NCI-H1092 treated with DMSO at 0.1 percent for 48 hours (cell line): ENCODE measurements around the gene SALL1.

ENCODE experiments used
- DNase-seq: peaks from one replicate; lab custom pipeline; 2025; lab: John Stamatoyannopoulos, UW

The SALL1 gene

DNA sequence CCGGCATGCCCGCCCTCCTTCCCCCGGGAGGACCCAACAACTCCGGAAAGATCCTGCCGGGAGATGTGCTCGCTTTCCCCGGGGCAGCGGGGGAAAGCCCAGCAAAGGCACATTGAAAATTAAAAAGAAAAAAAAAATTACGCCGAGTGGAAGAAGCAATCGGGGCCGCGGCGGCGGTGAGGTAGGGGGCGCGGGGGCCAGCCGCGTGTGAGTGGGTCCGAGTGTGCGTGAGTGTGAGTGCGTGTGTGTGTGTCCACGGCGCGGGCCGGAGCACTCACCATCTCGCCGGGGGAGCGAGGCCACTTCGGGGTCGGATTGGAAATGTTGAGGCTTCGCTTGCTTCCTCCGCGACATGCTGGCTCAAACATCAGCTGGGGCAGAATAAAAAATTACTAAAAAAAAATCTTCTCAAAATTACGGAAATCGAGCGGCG lies at the start of gene SALL1:
Gene SALL1 (minus strand): TSS at position 383 of the 433 bp plus-strand sequence. CDS start 29 bp downstream, at position 354.
- DNase-seq, result no peak

DNA sequence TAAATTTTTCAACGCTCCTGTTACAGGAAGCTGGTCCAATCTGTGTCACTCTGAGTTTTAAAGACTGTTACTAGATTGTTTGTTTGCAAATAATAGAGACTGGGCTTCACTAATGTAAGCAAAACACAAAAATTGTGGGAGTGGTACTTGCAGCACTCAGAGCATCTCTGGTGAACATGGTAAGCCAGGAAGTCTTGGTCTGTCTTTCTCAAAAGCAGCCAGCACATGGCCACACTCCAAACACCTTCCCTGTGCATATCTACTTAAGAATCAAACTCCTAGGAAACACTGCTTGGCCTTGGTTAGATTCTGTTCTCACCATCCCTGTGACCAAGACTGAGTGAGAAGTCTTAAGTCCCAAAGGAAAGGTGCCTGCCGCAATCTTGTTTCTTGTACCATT lies 49.7 kb upstream of the SALL1 start:
- no peak for DNase-seq

DNA sequence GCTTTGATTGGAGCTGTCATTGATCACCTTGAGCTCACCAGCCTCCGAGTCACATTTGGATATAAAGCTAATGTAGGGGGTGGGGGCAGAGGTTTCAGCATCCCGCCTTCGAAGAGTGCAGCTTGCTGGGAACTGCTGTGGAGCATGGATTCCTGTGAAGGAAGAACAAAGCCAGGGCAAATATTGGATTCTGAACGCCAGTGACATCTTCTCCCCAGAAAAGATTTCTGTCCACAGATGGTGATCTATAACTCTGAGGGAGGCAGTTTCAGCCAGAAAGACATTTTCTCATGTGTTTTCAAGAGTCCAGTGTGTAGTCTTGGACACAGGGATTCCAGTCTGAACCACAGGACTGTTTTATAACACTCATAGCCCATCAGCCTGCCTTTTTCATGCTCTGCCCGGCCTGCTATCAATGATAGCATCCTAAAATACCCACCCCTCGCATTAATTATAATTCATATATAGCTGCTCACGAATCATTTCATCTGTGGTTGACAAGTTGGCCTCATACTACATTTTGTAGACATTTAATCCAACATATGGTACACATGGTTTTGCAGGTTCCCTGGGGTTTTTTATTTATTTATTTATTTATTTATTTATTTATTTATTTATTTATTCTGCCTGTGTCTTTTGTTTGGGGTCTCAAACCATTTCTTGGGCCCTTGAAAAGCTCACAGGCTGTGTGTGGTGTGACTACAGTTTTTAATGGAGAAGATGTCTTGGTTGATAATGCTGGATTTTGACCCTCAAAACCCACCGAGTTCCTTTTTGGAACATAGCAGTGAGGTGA lies 47.1 kb upstream of the SALL1 start:
- DNase-seq, result no peak

DNA sequence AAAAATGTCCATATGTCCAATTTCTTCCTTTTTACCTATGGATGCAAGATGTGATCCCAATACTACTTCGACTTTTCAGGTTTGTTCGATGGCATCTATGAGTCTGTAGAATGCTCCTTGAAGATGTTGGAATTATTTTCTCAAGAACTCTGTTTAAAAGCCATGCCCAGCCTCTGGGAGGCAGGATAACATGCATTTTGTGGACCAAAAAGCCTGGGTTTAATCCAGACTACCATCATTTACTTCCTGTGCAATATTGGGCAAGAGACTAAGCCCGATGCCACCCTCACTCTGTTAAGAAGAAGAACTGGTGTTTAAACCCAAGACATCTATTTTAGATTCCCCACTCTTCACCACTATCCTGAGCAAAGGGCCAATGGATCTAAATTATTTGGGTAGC lies 42.8 kb upstream of the SALL1 start:
- DNase-seq, result no peak

DNA sequence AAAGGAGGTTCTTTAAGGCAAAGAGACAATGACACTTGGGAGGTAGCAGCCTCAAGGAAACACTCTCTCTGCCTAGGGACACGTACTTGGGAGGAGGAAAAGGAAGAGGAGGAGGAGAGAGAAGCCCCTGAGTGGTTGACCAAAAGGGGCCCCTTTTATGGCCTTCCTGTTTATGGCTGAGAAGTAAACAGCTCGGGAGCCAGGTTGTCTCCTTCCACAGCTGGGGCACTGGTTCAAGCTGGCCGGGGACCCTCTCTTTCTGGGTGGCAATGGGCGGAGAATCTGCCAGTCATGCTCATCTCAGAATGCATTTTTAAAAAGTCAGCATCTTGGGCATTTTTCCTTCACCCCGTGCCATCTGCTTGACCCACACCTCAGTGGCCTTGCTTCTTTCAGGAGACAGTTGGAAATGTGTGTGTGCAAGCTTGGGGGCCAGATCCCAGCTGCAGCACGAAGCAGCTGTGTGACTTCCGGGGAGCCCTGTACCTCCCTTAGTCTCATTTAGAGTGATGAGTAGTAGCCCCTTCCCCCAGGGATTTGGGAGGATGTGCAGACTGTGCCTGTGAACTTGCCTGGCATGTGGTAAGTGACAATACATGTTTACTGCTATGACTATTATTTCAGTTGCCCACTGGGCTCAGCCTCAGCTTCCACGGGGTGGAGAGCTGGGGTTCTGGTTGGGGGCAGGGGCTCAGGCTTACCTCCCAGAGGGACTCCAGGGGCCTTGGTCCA lies 33.8 kb upstream of the SALL1 start:
- no peak for DNase-seq

DNA sequence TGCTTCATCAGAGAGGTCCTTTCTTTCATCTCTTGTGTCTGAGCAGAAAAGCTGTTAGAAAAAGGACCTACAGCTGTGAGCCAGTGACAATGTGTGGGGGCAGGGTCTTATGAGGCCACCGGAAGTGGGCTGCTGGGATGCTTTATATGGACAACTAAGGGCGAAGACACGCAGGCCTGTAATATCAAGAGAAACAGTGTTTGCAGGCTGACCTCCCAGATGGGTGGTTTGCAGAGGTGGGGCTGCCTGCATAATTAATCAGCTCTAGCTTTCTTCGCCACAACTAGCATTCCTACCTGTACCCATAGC lies 30.4 kb upstream of the SALL1 start:
- no peak for DNase-seq

DNA sequence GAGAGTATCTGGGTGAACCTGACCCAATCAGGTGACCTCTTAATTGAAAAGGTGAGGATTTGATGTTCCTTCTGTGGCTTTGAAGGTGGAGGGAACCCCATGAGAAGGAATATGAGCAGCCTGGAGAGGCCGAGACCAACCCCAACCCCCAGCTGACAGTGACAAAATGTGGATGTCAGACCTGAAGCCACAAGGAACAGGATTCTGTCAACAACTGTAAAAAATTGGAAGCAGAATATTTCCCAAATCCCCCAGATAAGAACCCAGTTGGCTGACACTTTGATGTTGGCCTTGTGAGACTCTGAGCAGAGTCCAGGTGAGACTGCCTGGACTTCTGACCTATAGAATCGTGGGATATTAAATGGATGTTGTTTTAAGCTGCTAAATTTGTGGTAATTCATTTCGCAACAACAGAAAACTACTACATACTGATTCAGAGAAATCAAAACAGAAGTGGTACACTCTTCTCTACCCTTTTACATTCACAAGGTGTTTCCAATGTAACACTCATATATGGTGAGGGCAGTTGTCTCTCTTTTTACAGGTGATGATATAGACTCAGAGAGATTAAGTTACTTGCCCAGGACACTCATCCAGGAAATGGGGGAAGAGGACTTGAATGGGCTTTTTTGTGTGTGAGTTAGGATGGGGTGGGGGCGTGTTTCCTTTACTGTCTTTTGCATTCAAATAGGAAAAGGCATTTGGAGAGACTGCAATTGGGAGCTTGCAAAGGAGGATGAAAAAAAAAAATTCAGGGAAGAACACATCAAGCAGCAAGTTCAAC lies 29.8 kb upstream of the SALL1 start:
- DNase-seq, result no peak

DNA sequence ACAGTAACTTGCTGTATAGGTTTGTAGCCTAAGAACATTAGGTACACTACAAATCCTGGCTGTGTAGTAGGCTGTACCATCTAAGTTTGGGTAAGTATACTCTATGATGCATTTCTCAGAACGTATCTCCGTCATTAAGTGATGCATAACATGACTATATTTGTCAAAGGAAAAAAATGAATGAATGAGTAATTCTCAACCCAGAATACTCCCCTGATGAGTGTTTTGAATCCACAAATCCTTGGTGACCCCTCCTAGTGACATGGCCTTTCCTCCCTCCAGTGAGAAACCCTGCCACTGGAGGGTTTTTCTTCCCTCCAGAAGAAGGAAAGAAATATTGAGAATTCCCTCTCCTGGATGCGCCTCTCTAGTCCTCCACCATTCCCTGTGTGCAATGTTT lies 24.0 kb upstream of the SALL1 start:
- no peak for DNase-seq

DNA sequence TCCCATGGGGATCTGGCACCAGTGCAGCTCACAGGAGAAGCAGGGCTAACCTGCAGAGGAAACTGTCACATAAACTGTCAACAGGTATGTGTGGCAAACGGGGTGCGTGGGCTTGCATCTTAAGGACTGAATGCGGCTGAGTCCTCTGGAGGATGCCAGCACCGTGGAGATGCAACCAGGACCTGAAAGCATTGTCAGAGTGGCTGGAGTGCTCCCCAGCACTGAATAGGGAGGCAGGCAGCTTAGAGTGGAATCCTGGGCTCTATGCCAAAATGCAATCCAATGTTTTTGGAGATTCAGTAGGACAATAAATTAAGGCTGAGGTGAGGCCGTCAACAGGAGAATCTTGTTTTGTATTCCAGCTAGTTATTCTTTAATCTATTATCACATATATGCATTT lies 21.3 kb upstream of the SALL1 start:
- no peak for DNase-seq

DNA sequence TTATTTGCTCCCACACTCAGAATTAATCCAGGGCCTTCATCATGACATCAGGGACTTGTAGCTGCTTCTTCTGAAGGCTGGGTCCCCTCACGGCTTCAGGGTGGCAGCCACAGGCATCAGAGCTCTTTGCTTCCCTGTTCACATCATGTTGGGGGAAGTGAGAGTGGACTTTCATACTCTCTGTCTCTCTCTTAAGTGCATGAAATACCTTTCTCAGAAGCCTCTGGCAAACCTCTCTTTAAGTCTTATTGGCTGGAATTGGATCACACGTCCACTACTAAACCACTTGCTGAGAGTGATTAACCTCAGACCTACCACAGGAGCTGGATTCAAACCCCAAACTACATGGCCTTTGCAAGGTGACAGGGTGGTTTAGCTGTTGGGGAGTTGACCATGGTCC lies 17.7 kb upstream of the SALL1 start:
- DNase-seq, result no peak

DNA sequence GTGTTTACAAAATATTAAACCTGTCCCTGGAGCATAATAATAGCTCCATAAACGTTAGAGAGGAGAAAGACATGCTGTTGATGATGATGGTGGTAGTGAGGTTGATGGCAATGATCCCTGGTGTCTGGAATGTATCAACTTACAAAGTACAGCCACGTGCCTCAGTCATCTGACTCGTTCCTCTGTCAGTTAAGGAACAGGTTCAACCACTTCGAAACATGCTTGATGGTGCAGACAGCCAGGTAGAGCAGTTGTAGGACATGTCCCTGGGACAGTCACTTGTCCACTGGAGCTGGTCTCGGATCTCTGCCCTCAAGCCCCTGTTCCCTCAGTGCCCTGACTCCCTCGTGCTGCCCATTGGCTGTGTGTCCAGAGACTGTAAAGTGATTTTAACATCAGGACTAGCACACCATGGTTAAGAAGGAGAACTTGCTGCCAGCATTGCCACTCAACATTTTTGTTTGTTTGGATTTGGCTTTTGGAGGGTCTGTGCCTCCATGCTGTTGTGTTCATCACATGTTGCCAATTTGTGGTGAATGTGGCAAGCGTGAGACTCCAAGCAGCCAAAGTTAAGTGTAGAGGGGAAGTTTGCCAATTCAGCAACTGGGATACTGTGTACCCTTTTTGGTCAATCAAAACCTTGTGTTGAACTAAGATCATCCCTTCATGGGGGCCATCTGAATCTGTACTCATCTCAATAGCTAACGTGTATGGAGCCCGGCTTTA lies 16.3 kb upstream of the SALL1 start:
- no peak for DNase-seq

DNA sequence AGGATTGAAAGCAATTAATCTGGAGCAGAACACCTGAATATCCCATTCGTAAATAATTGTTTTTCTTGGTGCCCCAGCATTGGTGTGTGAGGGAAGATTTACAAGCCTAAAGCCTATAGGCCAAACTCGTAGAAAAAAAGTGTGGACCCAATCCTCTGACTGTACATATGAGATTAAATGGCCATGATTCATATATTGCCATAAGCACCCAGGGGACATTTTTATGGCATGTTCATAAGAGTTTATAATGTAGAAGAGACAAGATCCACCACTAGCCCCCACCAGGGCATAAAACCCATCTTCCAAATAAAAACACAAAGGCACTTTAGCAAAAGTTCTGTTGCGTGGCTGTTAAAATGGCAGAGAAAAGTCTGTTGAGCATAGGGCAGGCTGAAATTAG lies 15.5 kb upstream of the SALL1 start:
- no peak for DNase-seq

DNA sequence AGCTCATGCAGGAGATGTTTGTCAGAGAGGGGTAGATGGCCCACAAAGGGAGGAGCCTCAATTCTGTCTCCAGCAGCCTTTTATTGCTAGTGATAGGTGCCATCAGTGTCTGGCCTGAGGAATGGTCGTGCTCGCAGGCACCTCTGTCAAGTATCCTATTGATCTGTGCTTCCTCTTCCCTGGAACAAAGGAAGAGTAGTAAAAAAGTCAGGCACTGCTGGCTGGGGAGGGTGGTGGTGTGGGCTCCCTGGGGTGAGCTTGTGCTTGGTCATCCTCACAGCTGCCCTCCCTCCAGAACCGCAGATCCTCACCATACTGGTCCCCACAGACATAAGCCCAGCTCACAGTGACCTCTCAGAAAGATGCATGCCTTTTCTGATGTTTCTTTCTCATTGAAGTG lies 15.0 kb upstream of the SALL1 start:
- DNase-seq, result no peak

DNA sequence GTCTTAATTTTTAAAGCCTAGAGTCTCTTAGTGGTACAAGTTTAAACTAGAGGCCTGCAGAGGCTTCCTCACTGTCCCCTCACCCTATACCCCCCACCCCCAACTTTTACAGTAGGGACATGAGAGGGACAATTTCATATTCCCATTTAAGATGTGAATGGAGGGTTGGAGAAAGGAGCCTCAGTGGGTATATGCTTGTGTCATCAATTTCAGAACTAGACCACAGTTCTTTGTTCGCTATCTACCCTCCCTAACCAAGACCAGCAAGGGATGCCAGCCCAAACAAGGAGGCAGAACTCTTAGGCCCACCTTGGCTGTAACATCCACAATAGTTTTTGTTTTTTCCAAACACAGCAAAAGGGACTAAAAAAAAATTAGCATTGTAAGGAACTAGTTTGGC lies 14.0 kb upstream of the SALL1 start:
- no peak for DNase-seq

DNA sequence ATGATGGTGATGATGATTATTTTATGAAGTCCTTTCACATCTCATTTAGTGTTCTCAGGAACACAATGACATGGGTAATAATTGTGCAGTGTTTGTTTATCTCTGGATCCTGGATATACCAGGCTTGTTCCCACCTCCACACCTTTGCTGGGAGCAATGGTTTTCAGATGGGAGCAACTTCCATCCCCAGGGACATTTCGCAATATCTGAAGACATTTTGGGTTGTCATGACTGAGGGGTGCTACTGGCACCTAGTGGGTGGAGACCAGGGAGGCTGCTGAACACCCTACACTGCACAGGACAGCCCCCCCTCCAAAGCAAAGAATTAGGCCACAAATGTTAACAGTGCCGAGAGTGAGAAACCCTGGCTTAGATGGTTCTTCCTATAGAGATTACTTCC lies 13.5 kb upstream of the SALL1 start:
- no peak for DNase-seq

DNA sequence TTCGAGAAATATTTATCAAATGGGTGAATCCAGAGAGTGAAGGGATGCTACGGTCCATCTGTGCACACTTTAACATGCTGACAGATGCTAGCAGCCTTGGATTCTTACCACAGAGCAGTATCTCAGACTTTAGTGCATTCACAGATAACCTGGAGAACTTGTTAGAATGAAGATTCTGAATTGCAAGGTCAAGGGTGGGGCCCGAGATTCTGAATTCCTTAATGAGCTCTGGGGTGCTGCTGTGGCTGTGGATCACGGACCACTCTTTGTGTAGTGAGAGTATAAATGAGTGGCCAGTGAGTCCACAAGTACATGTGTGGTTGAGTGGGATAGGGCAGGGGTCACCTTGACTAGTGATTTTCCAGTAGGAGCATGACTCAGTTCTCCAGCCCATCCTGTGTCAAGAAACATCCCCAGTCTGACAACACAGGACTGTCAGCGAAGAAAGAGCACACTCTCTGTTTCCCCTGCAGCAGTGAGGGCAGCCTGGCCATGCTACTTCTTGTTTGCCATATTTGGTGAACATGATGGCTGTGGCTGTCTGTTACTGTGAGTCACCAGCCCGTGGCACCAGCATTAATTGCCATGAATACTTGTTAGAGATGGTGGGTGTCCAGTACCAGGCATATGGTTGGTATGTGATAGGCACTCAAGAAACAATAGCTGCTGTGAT lies 13.0 kb upstream of the SALL1 start:
- DNase-seq, result no peak

DNA sequence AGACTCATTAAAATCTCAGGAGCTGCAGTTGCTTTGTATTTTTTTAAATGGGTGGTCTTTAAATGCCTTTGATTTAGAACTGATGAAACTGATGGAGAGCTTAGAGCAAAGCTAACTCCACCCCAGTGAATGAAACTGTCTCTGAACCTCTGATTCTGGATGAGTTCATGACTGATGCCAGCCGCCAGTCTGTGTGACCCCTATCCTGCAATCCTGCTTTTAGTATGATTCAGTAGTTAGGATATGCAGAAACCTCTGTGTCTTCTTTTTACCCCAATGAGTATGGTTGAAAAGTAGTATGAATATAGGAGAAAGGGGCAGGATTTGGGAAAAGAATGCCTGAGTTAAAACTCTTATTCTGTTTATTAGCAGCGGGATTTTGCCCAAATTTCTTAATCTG lies 12.3 kb upstream of the SALL1 start:
- DNase-seq, result no peak

DNA sequence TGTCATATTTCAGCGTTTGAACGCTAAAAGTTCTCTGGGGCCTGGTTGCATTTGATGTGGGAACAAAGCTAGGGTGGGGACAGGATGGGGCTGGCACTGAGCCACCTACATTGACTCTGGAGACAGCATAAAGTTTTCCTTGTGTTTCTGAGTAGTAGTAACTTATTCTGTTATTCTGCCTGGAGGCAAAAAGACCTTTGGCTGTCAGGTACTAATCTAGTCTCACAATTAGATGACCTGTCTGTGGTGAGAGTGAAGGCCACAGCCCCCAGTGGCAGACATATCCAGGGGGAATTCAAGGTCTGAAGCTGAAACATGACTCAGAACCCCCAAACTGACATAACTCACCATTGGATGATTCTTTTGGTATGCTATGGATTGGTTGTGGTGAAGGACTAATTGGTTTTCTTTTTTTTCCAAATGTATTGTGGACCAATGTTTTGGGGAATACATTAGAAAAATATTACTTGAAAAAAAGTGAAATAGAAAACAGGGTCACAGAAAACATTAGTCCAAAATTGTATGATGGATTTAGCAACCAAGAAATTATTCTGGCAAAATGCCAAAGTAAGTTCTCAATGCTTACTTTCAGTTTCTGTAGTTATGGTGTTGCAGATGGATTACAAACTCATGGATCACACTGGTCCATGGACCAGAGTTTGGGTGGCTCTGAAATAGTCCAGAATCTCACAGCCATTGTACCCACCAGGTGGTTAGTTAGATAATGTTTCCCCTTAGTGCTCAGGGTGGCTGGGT lies 10.5 kb upstream of the SALL1 start:
- no peak for DNase-seq

DNA sequence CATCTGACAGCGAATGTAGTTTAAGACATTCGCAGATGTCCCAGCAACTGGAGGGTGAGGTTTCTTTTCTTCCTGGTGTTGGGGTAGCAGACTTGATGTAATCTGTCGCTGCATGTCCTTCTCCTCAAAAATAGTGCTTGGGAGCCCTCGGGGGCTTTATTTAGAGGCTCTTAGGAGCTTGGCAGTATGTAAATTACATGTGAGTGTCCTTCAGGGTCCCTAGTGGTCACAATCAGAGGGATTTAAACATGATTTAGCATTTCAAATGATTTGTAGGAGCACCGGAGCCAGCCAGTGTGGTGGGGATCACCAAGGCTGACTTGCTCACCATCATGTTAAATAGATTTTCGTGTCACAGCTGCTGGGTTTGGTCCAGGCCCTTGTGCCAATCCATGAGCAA lies 8.8 kb upstream of the SALL1 start:
- no peak for DNase-seq

DNA sequence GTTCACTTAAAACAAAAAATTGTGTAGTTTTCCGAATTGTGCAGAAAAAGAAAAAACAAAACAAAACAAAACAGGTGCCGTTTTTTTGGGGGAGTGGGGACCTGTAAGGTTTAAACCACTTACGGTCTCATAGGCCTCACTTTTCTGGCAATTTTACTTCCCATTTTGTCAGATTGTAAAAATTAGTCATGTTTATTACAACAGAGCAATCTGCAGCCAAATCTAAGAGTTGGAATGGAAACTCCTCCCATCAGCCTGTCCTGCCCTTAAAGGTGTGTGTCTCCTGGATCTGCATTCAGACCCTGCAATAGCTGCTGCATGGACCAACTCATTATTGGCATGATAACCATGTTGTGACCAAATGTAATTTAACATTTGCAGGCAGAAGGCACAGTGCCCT lies 8.2 kb upstream of the SALL1 start:
- no peak for DNase-seq

DNA sequence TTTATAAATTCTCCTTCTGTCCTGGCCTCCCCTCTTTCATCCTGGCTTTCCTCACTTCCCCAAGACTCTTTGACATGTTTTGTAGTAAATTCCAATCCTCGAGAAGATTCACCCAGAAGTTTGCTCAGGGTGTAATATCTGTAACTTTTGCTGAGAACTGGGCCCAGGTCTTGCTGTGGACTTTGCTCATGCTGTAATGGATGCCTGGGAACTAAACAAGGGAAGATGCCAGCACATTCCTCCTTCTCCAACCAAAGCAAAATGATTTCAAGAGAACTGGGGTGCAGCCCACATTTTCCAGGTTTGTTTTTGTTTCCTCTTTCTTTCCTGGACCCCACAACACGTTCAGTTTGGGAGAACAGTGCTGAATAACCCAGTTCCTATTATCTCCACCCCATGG lies 6.6 kb upstream of the SALL1 start:
- no peak for DNase-seq
